HG03354 (cell line): Measurements from ENCODE around the gene FCRL6.

Experiments
- ATAC-seq: cut with Tn5 transposase; IDR thresholded peaks from one replicate; pipeline ENCODE4 v1.9.1; 2021; ENCODE audit warnings: mild to moderate bottlenecking; ENCODE audit not compliant: unreplicated experiment, poor library complexity, severe bottlenecking

FCRL6 gene

DNA sequence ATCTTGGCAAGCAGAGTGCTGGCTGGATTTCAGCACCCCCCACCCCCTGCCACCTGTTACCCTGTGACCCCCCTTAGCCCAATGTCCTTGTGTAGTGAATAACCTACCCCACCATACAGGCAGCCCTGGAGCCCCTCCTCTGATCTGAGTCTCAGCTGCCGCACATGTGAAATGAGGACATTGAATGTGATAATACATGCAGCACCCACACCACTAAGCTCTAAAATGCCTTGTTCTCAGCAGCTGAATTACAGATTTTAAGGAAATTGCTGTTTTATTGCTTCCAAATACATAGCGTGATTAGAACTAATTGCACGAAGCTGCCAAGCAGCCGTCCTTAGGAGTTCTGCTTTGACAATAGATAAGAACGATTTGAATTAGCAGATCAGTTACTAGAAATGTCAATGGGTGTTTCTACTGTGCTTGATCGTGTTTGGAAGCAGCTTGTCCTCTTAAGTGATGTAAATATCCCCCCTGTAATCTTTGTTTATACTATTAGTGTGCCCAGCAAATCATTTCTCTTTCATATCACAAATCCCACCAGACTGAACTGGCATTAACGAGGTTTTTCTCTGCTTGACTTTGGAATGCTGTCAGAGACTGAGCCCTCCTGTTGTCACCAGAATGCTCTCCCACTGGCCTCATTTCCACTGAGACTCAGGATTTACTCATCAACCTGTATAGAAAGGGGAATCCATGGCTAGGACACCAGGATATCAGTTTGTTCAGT is 29.4 kb downstream of the FCRL6 start:
- no peak for ATAC-seq

DNA sequence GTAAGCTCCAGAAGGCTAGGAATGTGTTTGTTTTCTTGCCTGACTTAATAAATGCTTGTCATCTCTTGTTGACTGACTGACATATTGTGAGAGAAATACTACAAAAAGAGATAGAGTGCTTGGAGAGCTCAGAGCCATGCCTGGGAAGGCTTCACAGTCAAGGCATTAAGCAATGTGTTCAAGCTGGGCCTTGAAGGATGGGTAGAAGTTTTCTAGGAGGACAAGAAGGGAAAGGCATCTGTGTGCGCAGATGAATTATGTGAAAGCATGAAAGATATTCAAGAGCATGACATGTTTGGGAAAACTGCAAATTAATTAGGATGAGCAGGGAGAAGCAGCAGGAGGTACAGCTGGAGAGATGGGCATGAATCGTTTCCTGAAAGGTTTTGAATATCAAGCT is 30.1 kb downstream of the FCRL6 start:
- ATAC-seq = no peak

DNA sequence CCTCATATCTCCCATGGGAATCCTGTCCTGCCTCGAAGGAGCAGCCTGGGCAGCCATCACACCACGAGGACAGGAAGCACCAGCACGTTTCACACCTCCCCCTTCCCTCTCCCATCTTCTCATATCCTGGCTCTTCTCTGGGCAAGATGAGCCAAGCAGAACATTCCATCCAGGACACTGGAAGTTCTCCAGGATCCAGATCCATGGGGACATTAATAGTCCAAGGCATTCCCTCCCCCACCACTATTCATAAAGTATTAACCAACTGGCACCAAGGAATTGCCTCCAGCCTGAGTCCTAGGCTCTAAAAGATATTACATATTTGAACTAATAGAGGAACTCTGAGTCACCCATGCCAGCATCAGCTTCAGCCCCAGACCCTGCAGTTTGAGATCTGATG is 33.2 kb downstream of the FCRL6 start:
- no peak for ATAC-seq

DNA sequence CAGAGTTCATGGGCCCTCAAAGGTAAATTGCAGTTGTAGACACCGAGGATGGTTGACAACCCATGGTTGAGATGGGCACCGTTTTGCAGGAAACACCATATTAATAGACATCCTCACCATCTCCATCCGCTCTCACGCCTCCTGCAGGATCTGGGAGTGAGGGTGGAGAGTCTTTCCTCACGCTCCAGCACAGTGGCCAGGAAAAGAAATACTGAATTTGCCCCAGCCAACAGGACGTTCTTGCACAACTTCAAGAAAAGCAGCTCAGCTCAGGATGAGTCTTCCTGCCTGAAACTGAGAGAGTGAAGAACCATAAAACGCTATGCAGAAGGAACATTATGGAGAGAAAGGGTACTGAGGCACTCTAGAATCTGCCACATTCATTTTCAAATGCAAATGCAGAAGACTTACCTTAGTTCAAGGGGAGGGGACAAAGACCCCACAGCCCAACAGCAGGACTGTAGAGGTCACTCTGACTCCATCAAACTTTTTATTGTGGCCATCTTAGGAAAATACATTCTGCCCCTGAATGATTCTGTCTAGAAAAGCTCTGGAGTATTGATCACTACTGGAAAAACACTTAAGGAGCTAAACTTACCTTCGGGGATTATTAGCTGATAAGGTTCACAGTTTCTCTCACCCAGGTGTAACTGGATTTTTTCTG is 33.8 kb downstream of the FCRL6 start:
- ATAC-seq = no peak

DNA sequence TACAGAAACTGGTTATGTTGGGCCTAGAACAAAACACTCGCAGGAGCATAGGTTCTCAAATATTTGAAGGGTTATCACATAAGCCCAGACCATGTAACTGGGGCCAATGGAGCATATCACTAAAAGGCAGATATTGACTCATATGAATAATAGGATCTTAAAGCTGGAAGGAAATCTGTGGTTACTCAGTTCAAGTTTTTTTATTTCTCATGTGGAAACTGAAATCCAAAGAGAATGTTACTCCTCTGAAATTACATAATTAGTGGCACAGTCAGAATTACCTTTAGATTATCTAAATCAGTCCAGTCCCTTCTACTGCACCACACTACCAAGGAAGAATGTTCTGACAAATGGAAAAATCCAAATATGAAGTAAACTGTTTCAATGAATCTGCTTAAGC is 36.6 kb downstream of the FCRL6 start:
- peak; percentile 75 for ATAC-seq

DNA sequence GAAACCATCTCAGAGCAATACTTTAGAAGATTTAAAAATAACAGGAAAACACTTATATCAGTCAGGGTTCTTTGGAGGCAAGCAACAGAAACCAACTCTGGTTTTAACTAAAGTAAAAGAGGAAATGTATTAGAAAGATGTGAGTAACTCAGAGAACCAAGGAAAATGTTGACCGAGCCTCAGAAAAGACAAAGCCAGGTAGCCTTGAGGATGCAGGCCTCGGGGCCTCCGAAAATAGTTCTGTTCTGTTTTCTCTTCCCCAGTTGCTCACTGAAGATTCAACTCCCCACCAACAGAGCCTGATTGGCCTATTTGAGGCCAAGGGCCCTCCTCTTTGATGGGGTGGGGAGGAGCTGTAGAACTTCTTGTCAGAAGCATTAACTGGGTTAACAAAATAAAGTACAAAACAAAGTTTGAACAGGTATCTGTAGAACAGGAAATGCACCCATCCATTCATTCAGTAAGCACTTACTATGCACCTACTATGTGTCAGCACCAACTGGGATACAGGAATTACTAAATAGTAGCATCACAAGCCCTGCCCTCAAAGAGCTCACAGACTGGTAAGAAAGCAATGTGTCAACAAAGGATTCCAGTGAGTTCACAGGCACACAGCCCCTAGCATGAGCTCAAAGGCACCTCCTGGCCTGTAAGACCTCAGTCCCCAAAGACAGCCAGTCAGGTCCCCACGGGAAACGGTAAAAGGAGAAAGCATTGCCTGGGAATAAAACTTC is 37.1 kb downstream of the FCRL6 start:
- peak; percentile 68 for ATAC-seq

DNA sequence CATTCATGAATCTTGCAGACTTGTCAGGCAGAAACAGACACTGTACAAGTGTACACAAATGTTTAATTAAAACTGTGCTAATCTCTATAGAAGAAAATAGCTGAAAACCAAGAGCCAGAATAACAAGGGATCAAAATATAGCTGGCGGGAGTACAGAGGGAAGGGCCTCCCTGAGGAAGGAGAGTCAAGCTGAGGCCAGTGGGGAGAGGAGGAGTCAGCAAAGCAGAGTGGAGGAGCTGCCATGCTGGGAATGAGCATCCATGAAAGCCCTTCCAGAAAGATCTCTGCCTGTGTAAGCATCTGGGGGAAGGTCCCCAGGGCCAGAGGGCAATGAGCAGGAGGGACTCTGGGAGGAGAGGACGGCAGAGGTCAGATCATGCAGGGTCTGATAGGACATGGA is 39.6 kb downstream of the FCRL6 start:
- ATAC-seq = no peak

DNA sequence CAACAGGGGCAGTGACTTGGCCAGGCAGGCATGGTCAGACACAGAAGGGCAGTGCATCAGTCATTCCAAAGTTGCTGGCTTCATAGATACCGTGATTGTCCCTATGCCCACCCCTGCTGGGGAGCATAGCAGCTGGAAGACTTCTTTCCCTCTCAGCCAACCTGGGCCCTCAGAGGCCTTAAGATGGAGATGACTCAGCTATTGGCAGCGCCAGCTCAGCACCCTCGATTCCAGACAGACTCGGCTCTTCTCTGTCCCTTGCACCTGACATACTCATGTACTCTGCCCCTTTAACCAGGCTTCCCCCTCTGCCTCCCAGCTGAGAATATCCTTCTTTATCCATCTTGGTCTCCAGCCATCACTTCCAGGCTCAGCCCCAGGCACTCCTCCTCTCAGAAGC is 41.3 kb downstream of the FCRL6 start:
- ATAC-seq = no peak

DNA sequence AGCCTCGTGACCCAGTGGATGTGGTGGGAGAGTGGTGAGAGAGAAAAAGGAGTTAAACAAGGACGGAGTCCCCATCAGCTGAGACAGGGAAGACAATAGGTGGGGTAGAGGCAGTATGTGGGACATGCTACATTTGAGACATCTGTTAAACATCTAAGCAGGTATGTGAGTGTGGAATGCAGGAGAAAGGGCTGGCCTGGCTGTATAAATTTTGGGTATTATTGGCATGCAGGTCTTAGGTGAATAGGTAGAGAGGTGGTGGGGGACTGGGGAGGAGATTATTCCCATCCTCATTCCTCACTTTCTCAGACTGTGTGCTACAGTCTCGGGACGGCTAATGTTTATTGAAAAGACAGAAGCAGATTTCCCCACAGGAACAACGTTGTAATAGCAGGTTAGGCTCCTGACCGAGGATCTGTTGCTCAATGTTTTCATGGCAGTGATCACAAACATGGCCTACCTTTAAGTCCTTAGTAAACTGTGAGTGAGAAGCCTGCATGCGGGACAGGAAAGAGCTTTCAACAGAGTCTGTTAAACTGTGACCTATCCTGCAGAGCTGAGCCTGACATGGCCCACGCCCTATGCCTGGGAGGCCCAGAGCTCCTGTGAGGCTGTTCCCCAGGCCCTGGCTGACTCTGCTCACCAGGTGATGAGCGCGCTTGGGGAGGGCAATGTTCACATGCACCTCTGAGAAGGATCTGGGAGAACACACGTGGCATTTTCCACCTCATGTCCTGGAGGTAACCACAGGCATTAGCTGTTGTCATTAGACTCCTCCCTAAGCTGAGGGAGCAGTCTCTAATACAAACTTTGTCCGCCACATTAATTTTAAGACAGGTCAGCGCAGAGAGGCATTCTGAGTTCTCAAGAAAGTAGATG is 43.8 kb downstream of the FCRL6 start:
- ATAC-seq = no peak

DNA sequence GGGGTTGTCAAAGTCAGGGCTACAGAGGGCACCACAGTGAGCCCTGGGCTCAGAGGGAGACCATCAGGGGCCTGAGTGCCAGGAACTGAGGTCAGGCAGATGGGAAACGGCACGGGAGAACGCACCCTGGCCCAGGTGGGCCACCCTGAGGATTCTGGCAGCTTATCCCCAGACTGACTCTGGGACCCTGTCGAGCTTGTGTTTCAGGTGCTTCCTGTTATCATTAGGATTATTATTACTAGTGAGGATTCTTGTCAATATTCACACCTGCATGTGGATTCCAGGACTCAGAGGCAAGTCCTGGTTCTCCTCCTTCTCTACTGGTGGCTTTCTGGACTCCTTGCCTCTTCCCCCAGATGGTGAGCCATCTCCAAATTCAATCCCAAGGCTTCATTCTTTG is 45.1 kb downstream of the FCRL6 start:
- ATAC-seq = no peak

DNA sequence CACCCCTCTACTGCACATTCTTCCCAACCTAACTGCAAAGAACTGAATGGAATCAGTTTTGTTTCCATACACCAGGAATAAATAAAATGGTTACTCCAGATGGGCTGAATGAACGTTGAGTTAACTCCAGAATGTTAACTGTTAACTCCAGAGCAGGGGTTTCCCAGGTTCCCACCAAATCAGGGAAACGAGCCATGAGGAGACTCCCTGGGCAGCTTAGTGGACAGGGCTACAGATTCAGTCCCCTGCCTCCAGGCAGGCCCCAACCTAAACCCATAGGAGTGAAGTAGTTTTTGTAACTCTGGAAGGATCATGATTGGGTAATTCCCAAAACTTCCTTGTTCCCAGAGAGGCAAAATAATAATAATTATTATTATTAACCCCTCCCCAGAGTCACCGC is 46.2 kb downstream of the FCRL6 start:
- no peak for ATAC-seq

DNA sequence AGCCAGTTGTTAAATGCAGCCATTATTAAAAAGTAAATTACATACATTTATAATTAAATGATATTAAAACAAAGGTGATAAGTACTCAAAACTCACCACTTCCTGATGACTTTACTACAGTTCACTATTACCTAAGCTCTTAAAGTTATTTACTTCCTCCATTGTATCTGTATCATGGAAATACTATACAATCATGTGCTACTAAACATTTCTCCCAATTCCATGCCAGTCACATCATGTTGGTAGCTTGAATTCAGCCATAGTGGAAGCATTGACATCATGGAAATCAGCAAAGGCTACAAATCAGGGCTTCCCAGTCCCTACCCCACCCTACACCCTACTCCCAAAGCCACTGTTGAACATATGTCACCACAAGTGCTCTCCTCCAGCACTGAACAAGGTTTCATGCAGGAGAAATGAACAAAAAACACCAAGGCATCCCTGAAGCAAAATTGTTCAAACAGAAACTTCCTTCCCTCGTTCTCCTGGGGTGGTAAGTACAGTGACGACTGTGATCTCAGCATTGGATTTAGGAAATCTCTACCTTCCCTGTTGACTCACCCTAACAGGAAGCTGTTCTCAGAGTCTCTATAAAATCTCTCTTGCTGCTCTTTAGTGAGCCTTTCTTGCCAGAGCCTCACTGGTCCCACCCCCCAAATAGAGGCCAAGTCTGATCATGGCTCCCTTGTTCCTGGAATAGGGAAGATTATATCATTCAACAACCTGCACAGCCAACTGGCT is 47.6 kb downstream of the FCRL6 start:
- ATAC-seq = no peak

DNA sequence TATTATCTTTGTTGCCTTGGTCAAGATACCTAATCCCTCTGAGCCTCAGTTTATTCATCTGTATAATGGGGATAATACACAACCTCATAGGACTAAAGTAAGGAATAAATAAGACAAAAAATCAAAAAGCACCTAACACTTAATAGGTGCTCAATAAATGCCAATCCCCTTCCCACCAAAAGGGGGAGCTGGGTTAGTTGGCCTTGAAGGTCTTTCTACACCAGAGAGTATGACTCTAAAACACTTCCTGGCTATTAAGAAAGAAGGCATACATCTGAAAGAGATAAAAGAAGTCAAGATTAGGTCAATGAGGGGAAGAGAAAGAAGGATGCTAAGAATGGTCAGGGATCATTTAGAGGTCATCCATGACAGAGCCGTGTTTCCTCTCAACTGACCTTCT is 49.2 kb downstream of the FCRL6 start:
- ATAC-seq = no peak

DNA sequence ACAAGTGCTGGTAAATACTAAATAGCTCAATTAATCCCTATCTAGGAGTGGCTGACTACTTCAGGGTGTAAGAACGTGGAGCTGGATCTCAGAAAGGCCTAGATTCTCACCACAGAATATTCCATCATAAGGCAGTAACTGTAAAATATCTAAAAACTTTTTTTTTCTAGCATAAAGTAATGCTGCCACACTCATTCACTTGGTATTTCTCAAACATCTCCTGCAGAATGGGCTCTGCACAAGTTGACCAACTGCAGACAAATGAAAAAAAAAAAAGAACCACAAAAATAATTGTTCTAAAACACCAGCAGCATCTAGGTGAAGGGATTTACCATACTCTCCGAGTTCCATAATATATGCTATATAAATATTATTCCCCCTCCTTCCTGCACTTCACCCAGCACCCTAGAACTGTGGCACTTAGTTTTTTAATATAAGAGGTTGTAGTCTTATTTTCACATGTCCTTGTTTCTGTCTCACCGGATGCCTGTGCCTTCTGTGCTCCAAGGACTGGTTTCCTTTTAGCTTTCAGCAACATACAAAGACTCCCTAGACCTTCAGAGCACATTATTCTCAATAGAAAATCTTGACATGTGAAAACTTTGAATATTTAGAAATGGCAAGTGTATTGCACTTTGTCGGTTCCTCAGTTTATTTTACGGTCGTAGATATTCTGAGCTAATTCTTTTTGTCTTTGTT is 51.4 kb downstream of the FCRL6 start:
- no peak for ATAC-seq

DNA sequence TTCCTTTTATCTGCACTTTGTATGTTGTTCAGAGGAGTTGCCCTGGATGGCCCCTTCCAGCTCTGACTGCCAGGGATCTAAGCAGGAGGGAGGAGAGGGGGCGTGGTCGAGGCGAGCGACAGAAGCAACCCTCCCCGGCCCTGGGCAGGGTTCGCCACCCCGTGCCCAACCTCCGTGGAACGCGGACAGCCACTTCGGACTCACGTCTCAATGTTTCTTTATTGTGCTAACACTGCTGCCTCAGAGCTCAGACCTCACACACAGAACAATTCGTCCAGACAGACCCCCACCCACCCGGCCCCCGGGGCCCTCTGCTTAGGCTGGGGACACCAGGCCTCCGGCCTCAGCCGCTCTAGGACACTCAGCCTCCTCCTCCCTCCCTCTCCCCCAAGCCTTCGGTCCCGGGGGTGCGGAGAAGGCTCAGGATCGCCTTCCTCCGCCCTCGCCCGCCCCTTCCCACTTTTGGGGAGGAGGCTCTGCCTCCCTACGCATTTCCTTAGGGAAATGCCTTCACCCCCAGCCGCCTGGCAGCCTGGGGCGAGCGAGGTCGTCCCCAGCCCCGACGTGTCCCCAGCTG is 52.0 kb downstream of the FCRL6 start:
- no peak for ATAC-seq

DNA sequence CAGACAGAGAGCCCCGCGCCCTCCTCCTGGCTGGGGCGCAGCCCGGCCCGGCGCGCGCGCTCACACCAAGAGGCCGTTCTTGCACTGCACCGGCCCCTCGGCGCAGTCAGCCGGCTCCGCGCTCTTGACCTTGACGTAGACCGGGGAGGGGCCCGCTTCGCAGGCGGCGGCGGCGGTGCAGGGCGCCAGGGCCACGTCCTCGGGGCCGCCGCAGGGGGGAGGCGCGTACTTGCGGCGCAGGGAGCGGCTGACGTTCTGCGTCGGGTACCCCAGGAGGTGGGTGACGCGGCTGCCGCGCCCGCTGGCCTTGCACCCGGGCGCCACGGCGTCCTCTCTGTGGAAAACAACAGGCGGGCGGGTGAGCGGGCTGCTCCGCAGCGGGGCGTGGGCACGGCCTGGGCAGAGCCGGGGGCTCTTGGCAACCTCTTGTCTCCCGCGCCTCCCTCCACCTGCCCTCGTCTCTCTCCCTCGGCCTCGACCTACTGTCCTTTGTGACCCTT is 52.6 kb downstream of the FCRL6 start:
- ATAC-seq = peak; percentile 84

DNA sequence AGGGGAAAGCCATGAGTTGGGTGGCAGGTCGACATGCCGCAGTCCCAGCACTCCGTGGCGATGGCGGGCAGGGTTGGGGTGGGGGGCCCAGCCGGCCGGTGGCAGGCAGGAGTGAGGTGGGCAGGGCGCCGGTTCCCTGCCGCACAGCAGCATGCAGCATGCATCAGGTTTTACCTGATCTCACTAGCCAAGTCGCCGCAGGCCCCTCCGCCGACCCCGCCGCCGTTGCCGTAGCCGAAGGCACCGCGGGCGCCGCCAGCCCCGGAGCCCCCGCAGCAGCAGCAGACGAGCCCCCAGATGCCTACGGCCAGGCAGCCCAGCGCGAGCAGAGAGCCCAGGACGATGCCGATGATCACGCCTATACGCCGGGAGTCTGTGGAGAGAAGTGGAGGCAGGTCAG is 53.5 kb downstream of the FCRL6 start:
- ATAC-seq = no peak

DNA sequence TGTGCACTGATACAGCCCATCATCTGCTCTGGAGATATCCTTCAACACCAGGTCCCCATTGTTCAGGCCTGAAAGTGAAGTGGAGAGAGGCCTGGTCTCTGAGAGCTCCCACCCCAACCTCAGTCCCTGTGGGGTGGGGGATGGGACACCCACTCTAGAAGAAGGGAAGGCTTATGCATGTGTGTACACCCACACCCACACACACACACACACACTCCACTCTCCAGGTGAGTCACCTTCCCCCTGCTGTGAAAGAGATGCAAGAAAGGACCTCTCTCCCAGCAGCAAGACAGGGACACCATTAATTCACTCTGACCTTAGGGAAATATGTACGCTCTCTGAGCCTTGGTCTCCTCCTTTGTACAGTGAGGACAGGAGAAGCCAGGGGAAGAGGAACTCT is 54.4 kb downstream of the FCRL6 start:
- no peak for ATAC-seq
